Motor neuron (in vitro differentiated cells): ENCODE measurements around the gene TPST1. TPM values are rescaled to one million over a fixed set of nuclear protein-coding genes. Genes with fewer than 3 reads are reported as not detected.
A peak's percentile ranks its signal among the peaks of the same experiment; 100 is the strongest.
"Not testable (repeated sequence)": the region's sequence is repeated elsewhere in the genome, so short reads cannot be mapped to it uniquely, and the experiment has no call there.

Experiments used
- ATAC-seq, 8 experiments: fragments of 200-7000 bp; cut with Tn5 transposase; replicated peaks in 6 of 8; 2 replicates each; pipeline ENCODE4 v1.8.0; 2021; ENCODE audit warnings: mild to moderate bottlenecking in 8 of 8, moderate library complexity in 8 of 8
- H3K27ac ChIP-seq, 2 donors: fragments of 250-450 bp; sonication (Bioruptor Pico); 2 replicates each; pipeline ENCODE4 v1.9.0; 2021; ENCODE audit warnings: antibody characterized with exemption in 2 of 2, mild to moderate bottlenecking in 2 of 2, moderate library complexity in 1 of 2
- H3K4me1 ChIP-seq, 2 donors: fragments of 250-450 bp; sonication (Bioruptor Pico); replicated peaks in 1 of 2; 2 replicates each; pipeline ENCODE4 v1.6.1; 2021; ENCODE audit warnings: antibody characterized with exemption in 2 of 2, mild to moderate bottlenecking in 2 of 2, moderate library complexity in 1 of 2
- H3K4me3 ChIP-seq, 5 donors: fragments of 250-450 bp; sonication (Bioruptor Pico); 2 replicates each; pipeline ENCODE4 v1.9.0; 2021; ENCODE audit warnings: antibody characterized with exemption in 5 of 5, mild to moderate bottlenecking in 5 of 5, moderate library complexity in 4 of 5
- WGBS, 10 experiments: fragments of 450-650 bp; shearing (Covaris generic); methylation state at CpG; one replicate each; pipeline ENCODE4 v1.0.0; 2022; 5-methylcytosine and 5-hydroxymethylcytosine counted together
- in situ Hi-C, 9 experiments: fragments of 400-800 bp; cut with MboI; loops; one replicate each; pipeline ENCODE4 v1.15.0; 2021; ENCODE audit warnings: low sequenced_read_pairs in 9 of 9, low pct_unique_long_range_greater_than_20kb in 2 of 9; ENCODE audit not compliant: unreplicated experiment in 9 of 9
- total RNA-seq, 8 experiments: library from RNA; unstranded; fragments of 300-600 nt; gene quantifications; 2 replicates each; pipeline versions ENCODE4 v1.2.3 to v1.2.4, GENCODE V29; 2022

Gene TPST1
- total RNA-seq, 8 experiments from 2014 or later = 6.1 to 67.1 (median 28.8) TPM

GRCh38 chr7:66308411-66308810, 103.3 kb downstream of the TPST1 start:
- WGBS, 10 experiments = 29 to 100% (median 71%) methylated on average over 1 to 2 of the region's 3 CpGs; no CpG with 5 or more reads in 5 of the 10 experiments
- ATAC-seq = peak in 2 of 8 experiments; percentile 33 to 64
- Histone ChIP-seq H3K4me1 (no peaks in the 10 kb centered on the region), H3K27ac (no peak overlapping the region), H3K4me3 (no peak overlapping the region)
- in situ Hi-C loops = no loop called here

GRCh38 chr7:66310620-66311019, 105.5 kb downstream of the TPST1 start:
- Histone ChIP-seq H3K4me1 (peaks cover 2 to 6% of the 10 kb centered on the region in 2 donors), H3K27ac (no peak overlapping the region), H3K4me3 (no peak overlapping the region)
- ATAC-seq = no peak
- WGBS, 10 experiments = 85 to 100% (median 100%) methylated on average over 1 to 2 of the region's 2 CpGs; no CpG with 5 or more reads in 2 of the 10 experiments
- in situ Hi-C loops = no loop called here

GRCh38 chr7:66313886-66314568, 108.9 kb downstream of the TPST1 start:
- no peak for ATAC-seq
- in situ Hi-C loops = no loop called here
- no peak overlapping the region for H3K27ac ChIP-seq

GRCh38 chr7:66315192-66315591, 110.1 kb downstream of the TPST1 start:
- Histone ChIP-seq H3K4me3 (no peak overlapping the region), H3K27ac (no peak overlapping the region), H3K4me1 (peaks cover 2 to 6% of the 10 kb centered on the region in 2 donors)
- in situ Hi-C loops = no loop called here
- ATAC-seq = peak in 3 of 8 experiments; percentile 15 to 71 (median 36)
- WGBS, 10 experiments = 50 to 100% (median 66%) methylated on average over 1 to 3 of the region's 4 CpGs; no CpG with 5 or more reads in 2 of the 10 experiments

More at GRCh38 chr7:66313886-66314568, 108.9 kb downstream of the TPST1 start:
- Histone ChIP-seq H3K4me3 (no peak overlapping the region), H3K4me1 (peaks cover 2 to 6% of the 10 kb centered on the region in 2 donors)
- 74 to 100% (median 93%) methylated on average over 1 to 7 of the region's 8 CpGs; no CpG with 5 or more reads in 1 of the 10 experiments for WGBS, 10 experiments

GRCh38 chr7:66319407-66319979, 114.4 kb downstream of the TPST1 start:
- ATAC-seq = no peak
- in situ Hi-C loops = no loop called here
- no peak overlapping the region for H3K27ac ChIP-seq
- H3K4me1 ChIP-seq = peaks cover 2 to 6% of the 10 kb centered on the region in 2 donors
- WGBS, 10 experiments = 67 to 100% (median 100%) methylated on average over 1 of the region's 1 CpG; no CpG with 5 or more reads in 1 of the 10 experiments
- no peak overlapping the region for H3K4me3 ChIP-seq

- Histone ChIP-seq H3K27ac (no peak overlapping the region), H3K4me3 (no peak overlapping the region), H3K4me1 (no peaks in the 10 kb centered on the region)
- ATAC-seq = no peak
- in situ Hi-C loops = no loop called here
Measured at GRCh38 chr7:66321283-66321682, 116.1 kb downstream of the TPST1 start.

- no peak overlapping the region for H3K4me3 ChIP-seq
- WGBS, 10 experiments = 30 to 100% (median 78%) methylated on average over 2 to 6 of the region's 6 CpGs; no CpG with 5 or more reads in 3 of the 10 experiments
- H3K27ac ChIP-seq = no peak overlapping the region
- H3K4me1 ChIP-seq = no peaks in the 10 kb centered on the region
- ATAC-seq = no peak
- in situ Hi-C loops = no loop called here
Measured at GRCh38 chr7:66323114-66323796, 118.1 kb downstream of the TPST1 start.

- not testable (repeated sequence) for ATAC-seq
- WGBS, 10 experiments = 63 to 92% (median 91%) methylated on average over 2 to 6 of the region's 6 CpGs; no CpG with 5 or more reads in 1 of the 10 experiments
Measured at GRCh38 chr7:66324985-66325384, 119.9 kb downstream of the TPST1 start.

GRCh38 chr7:66326501-66327215, 121.5 kb downstream of the TPST1 start:
- in situ Hi-C loops = no loop called here
- Histone ChIP-seq H3K4me1 (no peaks in the 10 kb centered on the region), H3K4me3 (no peak overlapping the region), H3K27ac (no peak overlapping the region)
- 14 to 100% (median 94%) methylated on average over 1 of the region's 1 CpG; no CpG with 5 or more reads in 2 of the 10 experiments for WGBS, 10 experiments
- no peak for ATAC-seq

More at GRCh38 chr7:66324985-66325384, 119.9 kb downstream of the TPST1 start:
- H3K4me1 ChIP-seq, H3K4me3 ChIP-seq, in situ Hi-C loops, H3K27ac ChIP-seq: not testable (repeated sequence)

- peak in 1 of 8 experiments; percentile 50 for ATAC-seq
- 40 to 100% (median 100%) methylated on average over 1 of the region's 1 CpG; no CpG with 5 or more reads in 2 of the 10 experiments for WGBS, 10 experiments
- no peak overlapping the region for H3K4me3 ChIP-seq
- in situ Hi-C loops = no loop called here
- no peak overlapping the region for H3K27ac ChIP-seq
- H3K4me1 ChIP-seq = no peaks in the 10 kb centered on the region
Measured at GRCh38 chr7:66330961-66331360, 125.8 kb downstream of the TPST1 start.

GRCh38 chr7:66331883-66332282, 126.7 kb downstream of the TPST1 start:
- no peak for ATAC-seq
- in situ Hi-C loops = no loop called here
- Histone ChIP-seq H3K4me1 (no peaks in the 10 kb centered on the region), H3K27ac (no peak overlapping the region), H3K4me3 (no peak overlapping the region)
- WGBS, 10 experiments = 84 to 100% (median 97%) methylated on average over 2 to 6 of the region's 6 CpGs; no CpG with 5 or more reads in 1 of the 10 experiments

- no peak for ATAC-seq
- in situ Hi-C loops = no loop called here
- no peak overlapping the region for H3K27ac ChIP-seq
Measured at GRCh38 chr7:66333443-66333842, 128.3 kb downstream of the TPST1 start.

GRCh38 chr7:66335318-66335717, 130.2 kb downstream of the TPST1 start:
- H3K4me1 ChIP-seq = no peaks in the 10 kb centered on the region
- in situ Hi-C loops = no loop called here
- 45 to 100% (median 92%) methylated on average over 1 to 6 of the region's 6 CpGs for WGBS, 10 experiments
- no peak overlapping the region for H3K4me3 ChIP-seq
- no peak overlapping the region for H3K27ac ChIP-seq
- ATAC-seq = no peak

More at GRCh38 chr7:66333443-66333842, 128.3 kb downstream of the TPST1 start:
- WGBS, 10 experiments = 40 to 100% (median 75%) methylated on average over 1 of the region's 1 CpG; no CpG with 5 or more reads in 1 of the 10 experiments
- H3K4me3 ChIP-seq = no peak overlapping the region
- no peaks in the 10 kb centered on the region for H3K4me1 ChIP-seq
